Measurements from ENCODE around the gene QRICH1. TPM values are rescaled to one million over a fixed set of nuclear protein-coding genes. Genes with fewer than 3 reads are reported as not detected.
A peak's percentile ranks its signal among the peaks of the same experiment; 100 is the strongest.

QRICH1 gene
- total RNA-seq, 1 experiment from 2014 or later: 123 TPM

- TF ChIP-seq ZNF317 (CRISPR knock-in tag; IDR thresholded peaks at IDR 0.05; ENCODE audit: borderline replicate concordance, low read depth) (no peak), USF1 (CRISPR knock-in tag; IDR thresholded peaks at IDR 0.05) (no peak), ERG (CRISPR knock-in tag; IDR thresholded peaks at IDR 0.05) (0 out of 2 replicates have a peak, but pooled peaks have one; percentile 63), OVOL2 (CRISPR knock-in tag; IDR thresholded peaks at IDR 0.05; ENCODE audit: borderline replicate concordance) (no peak), ZNF263 (CRISPR knock-in tag; IDR thresholded peaks at IDR 0.05; ENCODE audit: low read depth) (no peak), NFATC4 (CRISPR knock-in tag; IDR thresholded peaks at IDR 0.05) (no peak; the same call in 1 of the 2 replicates), CTCF (IDR thresholded peaks at IDR 0.05) (no peak), PRDM15 (CRISPR knock-in tag; IDR thresholded peaks at IDR 0.05) (no peak), FOXP4 (CRISPR knock-in tag; IDR thresholded peaks at IDR 0.05) (no peak; the same call in 1 of the 2 replicates), SOX15 (CRISPR knock-in tag; IDR thresholded peaks at IDR 0.05) (no peak), AR (CRISPR knock-in tag; IDR thresholded peaks at IDR 0.05) (no peak), TP53 (CRISPR knock-in tag; IDR thresholded peaks at IDR 0.05) (no peak), TCF7 (CRISPR knock-in tag; IDR thresholded peaks at IDR 0.05; ENCODE audit: low read depth) (no peak), ZMAT4 (CRISPR knock-in tag; IDR thresholded peaks at IDR 0.05) (no peak), EMX1 (CRISPR knock-in tag; IDR thresholded peaks at IDR 0.05) (peak; percentile 84; the same call in 1 of the 2 replicates), ZNF532 (CRISPR knock-in tag; IDR thresholded peaks at IDR 0.05; ENCODE audit: borderline replicate concordance) (no peak), E2F5 (CRISPR knock-in tag; IDR thresholded peaks at IDR 0.05) (peak; percentile 23; the same call in 1 of the 2 replicates), FOXK1 (CRISPR knock-in tag; IDR thresholded peaks at IDR 0.05) (no peak; the same call in 1 of the 2 replicates)
Observed at GRCh38 chr3:49092938-49093852, 676 bp downstream of the QRICH1 start (continued).

All from WTC11 (cell line).